HG03432 (cell line): ENCODE results near the gene FCRL3.
"Not testable (repeated sequence)": the region's sequence is repeated elsewhere in the genome, so short reads cannot be mapped to it uniquely, and the experiment has no call there.

Experiments used
- ATAC-seq: cut with Tn5 transposase; IDR thresholded peaks from one replicate; pipeline ENCODE4 v1.9.1; 2021; ENCODE audit warnings: mild to moderate bottlenecking, moderate library complexity; ENCODE audit not compliant: unreplicated experiment

The FCRL3 gene, protein sequence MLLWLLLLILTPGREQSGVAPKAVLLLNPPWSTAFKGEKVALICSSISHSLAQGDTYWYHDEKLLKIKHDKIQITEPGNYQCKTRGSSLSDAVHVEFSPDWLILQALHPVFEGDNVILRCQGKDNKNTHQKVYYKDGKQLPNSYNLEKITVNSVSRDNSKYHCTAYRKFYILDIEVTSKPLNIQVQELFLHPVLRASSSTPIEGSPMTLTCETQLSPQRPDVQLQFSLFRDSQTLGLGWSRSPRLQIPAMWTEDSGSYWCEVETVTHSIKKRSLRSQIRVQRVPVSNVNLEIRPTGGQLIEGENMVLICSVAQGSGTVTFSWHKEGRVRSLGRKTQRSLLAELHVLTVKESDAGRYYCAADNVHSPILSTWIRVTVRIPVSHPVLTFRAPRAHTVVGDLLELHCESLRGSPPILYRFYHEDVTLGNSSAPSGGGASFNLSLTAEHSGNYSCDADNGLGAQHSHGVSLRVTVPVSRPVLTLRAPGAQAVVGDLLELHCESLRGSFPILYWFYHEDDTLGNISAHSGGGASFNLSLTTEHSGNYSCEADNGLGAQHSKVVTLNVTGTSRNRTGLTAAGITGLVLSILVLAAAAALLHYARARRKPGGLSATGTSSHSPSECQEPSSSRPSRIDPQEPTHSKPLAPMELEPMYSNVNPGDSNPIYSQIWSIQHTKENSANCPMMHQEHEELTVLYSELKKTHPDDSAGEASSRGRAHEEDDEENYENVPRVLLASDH

GRCh38 chr1:157700732-157701131 is at the start of gene FCRL3:
TSS of gene FCRL3 (minus strand) at chr1:157700769. CDS start at chr1:157700489, 280 bp downstream.
- no peak for ATAC-seq

GRCh38 chr1:157748262-157748817 is 47.8 kb upstream of the FCRL3 start:
- ATAC-seq = no peak

DNA sequence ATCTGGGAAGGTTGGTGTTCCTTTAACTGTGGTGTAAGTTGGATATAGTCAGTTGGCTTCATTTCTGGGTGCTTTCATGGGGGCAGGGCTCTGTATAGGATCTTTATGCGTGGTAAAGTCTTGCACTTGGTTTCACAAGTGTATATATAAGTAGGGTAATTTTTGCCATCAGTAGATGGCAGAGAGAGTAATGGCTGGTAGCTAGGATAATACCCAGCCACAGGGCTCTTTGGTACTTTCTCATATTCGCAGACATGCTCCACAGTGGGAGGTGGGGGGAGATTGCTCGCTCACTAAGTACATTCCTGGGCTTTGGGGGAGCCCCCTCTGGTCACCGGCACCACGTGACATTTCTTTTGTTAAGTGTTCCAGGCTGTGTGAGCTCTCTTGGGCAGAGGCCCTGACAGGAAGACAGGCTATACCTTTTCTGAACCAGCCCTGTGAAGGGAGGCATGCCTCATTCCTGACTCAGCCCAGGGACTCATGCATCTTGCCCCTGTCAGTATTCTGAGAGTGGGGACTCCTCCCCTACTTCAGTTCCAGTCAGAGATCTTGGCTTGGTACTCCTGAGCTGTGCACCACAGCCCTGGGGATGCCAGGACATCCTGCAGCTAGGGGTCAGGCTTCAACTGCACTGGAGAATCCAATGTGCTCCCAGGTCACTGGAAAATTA is 38.8 kb upstream of the FCRL3 start:
- ATAC-seq = no peak

- not testable (repeated sequence) for ATAC-seq
These were observed 35.4 kb upstream of the FCRL3 start for GRCh38 chr1:157735991-157736390.

GRCh38 chr1:157734321-157734720 is 33.8 kb upstream of the FCRL3 start:
- ATAC-seq = peak; percentile 56

GRCh38 chr1:157732755-157733154 is 32.2 kb upstream of the FCRL3 start:
- ATAC-seq = no peak

- ATAC-seq = no peak
These were observed 24.6 kb upstream of the FCRL3 start for GRCh38 chr1:157725221-157725577.

GRCh38 chr1:157724537-157725220 is 24.1 kb upstream of the FCRL3 start:
- ATAC-seq = no peak

GRCh38 chr1:157723157-157723556 is 22.6 kb upstream of the FCRL3 start:
- no peak for ATAC-seq

DNA sequence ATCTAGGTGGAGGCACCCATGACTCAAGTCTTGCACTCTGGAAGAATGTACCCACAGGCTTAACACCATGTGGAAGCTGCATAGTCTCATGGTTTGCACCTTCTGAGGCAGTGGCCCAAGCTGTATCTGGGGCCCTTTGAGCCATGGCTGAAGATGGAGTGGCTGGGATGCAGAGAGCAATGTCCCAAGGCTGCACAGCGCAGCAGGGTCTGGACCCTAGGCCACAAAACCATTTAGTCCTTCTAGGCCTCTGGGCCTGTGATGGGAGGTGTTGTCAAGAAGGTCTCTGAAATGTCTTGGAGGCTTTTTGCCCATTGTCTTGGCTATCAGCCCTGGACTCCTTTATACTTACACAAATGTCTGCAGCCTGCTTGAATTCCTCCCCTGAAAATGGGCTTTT is 21.4 kb upstream of the FCRL3 start:
- no peak for ATAC-seq

- ATAC-seq = no peak
These were observed 15.2 kb upstream of the FCRL3 start for GRCh38 chr1:157715736-157716135.

GRCh38 chr1:157711802-157712201 is 11.2 kb upstream of the FCRL3 start:
- ATAC-seq = no peak

DNA sequence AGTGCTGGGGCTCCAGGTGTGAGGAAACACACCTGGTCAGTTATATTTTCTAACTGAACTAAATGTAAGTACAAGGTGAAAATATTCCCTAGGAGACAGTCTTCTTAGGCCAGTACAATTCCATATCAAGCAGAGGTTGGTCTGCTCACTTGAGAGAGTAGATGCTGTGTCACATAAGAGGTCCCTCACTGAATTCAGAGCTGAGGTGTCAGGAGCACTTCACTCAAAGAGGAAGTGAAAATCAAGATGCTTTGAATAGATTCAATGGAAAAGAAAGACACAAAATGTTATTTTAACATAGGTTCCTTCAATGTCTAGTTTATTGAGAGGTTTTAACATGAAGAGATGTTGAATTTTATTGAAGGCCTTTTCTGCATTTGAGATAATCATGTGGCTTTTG is 4.3 kb upstream of the FCRL3 start:
- ATAC-seq = no peak

DNA sequence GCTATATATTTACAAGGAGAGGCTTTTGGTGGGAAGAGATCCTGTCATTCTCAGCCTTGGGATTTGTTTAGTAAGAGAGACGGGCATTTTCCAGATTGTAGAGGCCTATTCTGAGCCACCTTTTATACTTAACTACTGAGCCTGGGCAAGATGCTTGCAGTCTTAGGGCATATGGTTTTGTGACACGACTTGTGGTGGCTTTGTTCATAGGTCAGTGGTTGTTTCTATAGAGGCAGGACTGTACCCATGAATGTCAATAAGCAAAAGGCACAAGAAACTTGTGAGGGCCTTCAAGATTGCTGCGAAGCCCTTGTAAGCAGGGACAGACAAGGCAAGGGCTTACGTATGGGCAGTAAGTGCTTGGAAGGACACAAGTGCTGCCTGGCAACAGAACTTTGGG is 3.4 kb upstream of the FCRL3 start:
- ATAC-seq = no peak

- ATAC-seq = no peak
These were observed 1.8 kb upstream of the FCRL3 start for GRCh38 chr1:157702308-157702825.

- no peak for ATAC-seq
These were observed 264 bp downstream of the FCRL3 start for GRCh38 chr1:157700305-157700704.

DNA sequence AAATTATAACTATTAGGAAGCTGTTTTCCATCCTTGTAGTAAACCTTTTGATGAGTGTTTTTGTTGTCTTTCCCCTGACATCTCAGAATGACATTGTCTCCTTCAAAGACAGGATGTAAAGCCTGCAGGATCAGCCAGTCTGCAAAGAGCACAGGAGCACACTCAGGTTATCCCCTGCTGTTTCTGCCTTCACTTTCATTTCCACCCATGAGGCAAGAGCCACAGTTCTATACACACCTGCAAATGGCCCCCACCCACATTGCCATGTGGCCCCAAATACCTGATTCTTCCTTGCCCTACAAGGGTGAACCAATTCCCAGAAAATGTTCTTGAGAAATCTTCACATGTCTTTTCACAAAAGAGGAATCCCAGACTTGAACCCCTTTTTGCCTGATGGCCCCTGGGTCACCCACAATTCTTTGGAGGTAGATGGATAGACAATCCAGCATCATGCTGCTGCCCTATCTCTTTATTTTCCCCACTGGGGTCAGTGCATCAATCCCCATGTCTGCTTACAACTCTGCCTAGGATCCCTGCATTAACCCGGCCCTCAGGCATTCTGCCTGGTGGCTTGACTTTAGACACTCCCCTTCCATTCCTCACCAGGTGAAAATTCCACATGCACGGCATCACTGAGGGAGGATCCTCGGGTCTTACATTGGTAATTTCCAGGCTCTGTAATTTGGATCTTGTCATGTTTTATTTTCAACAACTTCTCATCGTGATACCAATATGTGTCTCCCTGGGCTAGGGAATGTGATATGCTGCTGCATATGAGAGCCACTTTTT is 2.6 kb downstream of the FCRL3 start:
- ATAC-seq = no peak

DNA sequence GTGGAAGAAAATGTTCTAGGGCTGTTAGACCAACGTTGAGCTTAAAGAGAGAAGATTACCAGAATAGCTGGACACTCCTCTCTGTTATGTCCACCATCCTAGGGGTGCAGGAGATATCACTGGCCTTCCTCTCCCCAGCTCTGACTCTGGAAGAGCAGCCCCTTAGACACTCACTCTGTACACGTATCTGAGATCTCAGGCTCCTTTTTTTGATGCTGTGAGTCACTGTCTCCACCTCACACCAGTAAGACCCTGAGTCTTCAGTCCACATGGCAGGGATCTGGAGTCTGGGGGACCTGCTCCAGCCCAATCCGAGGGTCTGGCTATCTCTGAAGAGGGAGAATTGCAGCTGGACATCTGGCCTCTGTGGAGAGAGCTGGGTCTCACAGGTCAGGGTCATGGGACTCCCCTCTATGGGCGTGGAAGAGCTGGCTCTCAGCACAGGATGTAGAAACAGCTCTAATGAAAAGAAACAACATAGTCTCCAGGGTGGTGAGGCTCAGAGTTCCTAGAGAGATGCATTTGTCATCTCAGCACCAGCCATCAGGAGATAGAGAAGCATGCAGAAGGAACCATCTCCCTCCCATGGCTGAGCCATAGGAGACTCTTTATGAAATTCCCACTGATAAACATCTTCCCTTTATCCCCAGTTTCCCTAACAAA is 3.5 kb downstream of the FCRL3 start:
- ATAC-seq = no peak

- ATAC-seq = no peak
These were observed 5.2 kb downstream of the FCRL3 start for GRCh38 chr1:157695417-157695816.
